IPS-18a (cell line): ENCODE measurements around the gene PCK2.
A peak's percentile ranks its signal among the peaks of the same experiment; 100 is the strongest.

Experiments used
- H3K27ac ChIP-seq: one replicate; pipeline ENCODE4 v1.5.1; 2013; ENCODE audit warnings: low read length
- H3K27me3 ChIP-seq: one replicate; pipeline ENCODE4 v1.6.1; 2013; ENCODE audit warnings: mild to moderate bottlenecking, low read length; ENCODE audit not compliant: control insufficient read depth, insufficient read depth
- H3K36me3 ChIP-seq: one replicate; pipeline ENCODE4 v1.6.1; 2013; ENCODE audit warnings: low read depth, low read length; ENCODE audit not compliant: control insufficient read depth
- H3K4me1 ChIP-seq: one replicate; pipeline ENCODE4 v1.6.1; 2013; ENCODE audit warnings: low read depth, low read length; ENCODE audit not compliant: control insufficient read depth
- H3K4me3 ChIP-seq: one replicate; pipeline ENCODE4 v1.5.1; 2013; ENCODE audit warnings: low read length
- H3K9ac ChIP-seq: one replicate; pipeline ENCODE4 v1.6.1; 2013; ENCODE audit warnings: mild to moderate bottlenecking, low read length, moderate library complexity
- H3K9me3 ChIP-seq: one replicate; pipeline ENCODE4 v1.6.1; 2013; ENCODE audit warnings: low read depth, low read length; ENCODE audit not compliant: control insufficient read depth

The PCK2 gene

DNA sequence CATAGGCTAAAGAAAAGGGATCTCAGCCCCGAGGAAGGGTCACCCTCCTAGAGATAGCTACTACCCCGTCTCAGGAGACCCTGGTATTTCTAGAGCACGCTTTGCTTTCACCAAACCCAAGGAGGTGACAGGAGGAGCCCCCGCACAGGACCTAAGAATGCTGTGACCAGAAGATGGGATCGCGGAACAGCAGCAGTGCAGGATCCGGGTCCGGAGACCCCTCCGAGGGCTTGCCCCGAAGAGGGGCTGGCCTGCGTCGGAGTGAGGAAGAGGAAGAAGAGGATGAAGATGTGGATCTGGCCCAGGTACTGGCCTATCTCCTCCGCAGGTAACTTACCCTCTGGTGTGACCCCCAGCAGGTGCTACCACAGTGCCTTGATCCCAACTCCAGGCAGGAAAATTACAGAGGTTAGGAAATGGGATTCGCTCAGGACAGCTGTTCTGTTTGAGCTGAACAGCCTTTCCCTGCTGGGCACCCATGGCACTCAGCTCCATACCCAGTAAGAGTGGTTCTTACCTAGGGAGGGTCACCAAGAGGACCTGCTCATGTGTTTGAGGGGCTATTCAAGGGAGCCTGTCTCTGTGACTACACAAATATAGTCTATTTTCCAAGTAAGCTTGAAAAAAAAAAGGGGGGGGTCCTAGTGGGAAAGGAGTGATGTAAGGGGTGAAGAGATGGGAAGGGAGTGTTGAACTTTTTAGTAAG, 21.5 kb downstream of the PCK2 start:
- Histone ChIP-seq H3K4me1 (no peaks in the 10 kb centered on the region), H3K27me3 (no peaks in the 10 kb centered on the region), H3K36me3 (peaks cover 33% of the 10 kb centered on the region), H3K4me3 (peak overlapping the region; percentile 84), H3K9me3 (no peaks in the 10 kb centered on the region), H3K9ac (peak overlapping the region; percentile 56), H3K27ac (no peak overlapping the region)

DNA sequence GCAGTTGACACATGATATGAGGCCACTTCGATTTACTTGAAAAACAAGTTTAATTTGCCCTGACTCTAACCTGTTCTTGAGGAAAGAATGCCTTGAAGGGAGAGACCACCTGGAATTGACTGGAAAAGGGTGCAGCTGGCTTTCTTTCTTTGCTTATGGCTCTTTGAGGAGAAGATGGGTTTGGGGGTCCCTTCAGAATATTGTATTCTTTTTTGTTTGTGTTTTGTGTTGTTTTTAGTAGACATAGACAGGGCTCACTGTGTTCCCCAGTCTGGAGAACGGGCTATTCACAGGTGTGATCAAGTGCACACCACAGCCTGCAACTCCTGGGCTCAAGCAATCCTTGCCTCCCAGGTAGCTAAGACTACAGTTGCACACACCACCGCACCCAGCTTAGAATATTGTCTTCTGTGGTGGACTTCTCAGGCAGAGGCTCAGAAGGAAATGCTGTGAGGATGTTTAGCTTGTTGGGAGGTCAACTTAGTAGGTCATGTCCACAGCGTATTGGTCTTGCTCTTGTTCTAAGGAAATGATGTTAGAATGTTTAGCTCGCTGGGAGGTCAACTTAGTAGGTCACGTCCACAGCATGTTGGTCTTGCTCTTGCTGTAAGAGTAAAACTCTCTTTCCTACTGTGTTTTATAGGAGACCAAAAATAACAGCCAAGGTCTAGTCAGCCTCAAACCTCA, 22.2 kb downstream of the PCK2 start:
- Histone ChIP-seq H3K9me3 (no peaks in the 10 kb centered on the region), H3K4me1 (no peaks in the 10 kb centered on the region), H3K36me3 (peaks cover 40% of the 10 kb centered on the region), H3K27me3 (no peaks in the 10 kb centered on the region), H3K9ac (no peak overlapping the region), H3K4me3 (peak overlapping the region; percentile 84), H3K27ac (no peak overlapping the region)

DNA sequence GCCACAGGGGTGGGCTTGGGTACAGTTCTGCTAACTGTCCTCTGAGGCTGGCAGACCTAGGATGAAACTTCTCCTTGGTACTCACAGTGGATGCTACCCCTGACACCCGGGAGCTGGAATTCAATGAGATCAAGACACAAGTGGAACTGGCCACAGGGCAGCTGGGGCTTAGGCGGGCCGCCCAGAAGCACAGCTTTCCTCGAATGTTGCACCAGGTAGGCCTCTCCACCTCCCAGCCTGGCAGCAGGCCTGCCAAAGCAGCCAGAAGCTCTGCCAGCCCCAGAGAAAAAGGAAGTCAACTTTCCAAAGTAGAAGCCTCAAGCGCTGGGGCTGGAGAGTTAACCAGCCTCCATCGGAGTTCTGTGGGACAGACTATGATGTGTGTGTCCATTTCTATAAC, 23.1 kb downstream of the PCK2 start:
- Histone ChIP-seq H3K9ac (no peak overlapping the region), H3K27ac (no peak overlapping the region), H3K27me3 (no peaks in the 10 kb centered on the region), H3K4me3 (no peak overlapping the region), H3K4me1 (no peaks in the 10 kb centered on the region), H3K36me3 (peaks cover 45% of the 10 kb centered on the region), H3K9me3 (no peaks in the 10 kb centered on the region)

DNA sequence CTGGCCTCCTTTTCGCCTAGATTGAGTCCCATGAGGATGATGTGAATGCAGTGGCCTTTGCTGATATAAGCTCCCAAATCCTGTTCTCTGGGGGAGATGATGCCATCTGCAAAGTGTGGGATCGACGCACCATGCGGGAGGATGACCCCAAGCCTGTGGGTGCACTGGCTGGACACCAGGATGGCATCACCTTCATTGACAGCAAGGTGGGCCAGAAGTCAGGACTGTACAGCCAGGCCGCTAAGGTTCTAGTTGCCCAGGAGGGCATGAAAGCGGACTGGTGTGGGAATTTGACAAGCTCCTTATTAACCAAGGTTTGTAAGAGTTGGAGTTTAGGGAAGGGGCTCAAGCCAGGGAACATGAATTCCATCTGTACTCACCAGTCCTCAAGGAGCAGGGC, 25.6 kb downstream of the PCK2 start:
- no peaks in the 10 kb centered on the region for H3K9me3 ChIP-seq
- no peak overlapping the region for H3K9ac ChIP-seq
- H3K4me1 ChIP-seq: no peaks in the 10 kb centered on the region
- no peak overlapping the region for H3K4me3 ChIP-seq
- peaks cover 57% of the 10 kb centered on the region for H3K36me3 ChIP-seq
- no peaks in the 10 kb centered on the region for H3K27me3 ChIP-seq
- no peak overlapping the region for H3K27ac ChIP-seq

- H3K27me3 ChIP-seq: no peaks in the 10 kb centered on the region
- no peaks in the 10 kb centered on the region for H3K4me1 ChIP-seq
- H3K9ac ChIP-seq: no peak overlapping the region
- H3K9me3 ChIP-seq: no peaks in the 10 kb centered on the region
- peaks cover 57% of the 10 kb centered on the region for H3K36me3 ChIP-seq
- H3K4me3 ChIP-seq: no peak overlapping the region
- no peak overlapping the region for H3K27ac ChIP-seq
Observed at GRCh38 chr14:24121210-24121609, 27.1 kb downstream of the PCK2 start.

DNA sequence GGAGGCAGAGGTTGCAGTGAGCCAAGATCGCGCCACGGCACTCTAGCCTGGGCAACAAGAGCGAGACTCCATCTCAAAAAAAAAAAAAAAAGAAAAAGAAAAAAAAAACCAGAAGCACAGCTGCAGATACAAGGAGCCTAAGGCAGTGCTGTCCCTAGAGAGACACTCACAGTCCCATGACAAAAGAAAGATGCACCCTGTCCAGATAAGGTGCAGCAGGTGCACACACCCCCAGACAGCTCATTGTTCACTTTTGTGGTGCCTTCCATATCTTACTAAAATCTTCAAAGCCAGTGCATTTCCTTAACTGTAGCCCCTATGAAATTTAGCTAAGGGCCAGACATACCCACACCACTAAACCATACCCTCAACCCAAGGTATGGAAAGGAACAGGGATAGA, 28.3 kb downstream of the PCK2 start:
- H3K9me3 ChIP-seq: no peaks in the 10 kb centered on the region
- no peak overlapping the region for H3K27ac ChIP-seq
- no peaks in the 10 kb centered on the region for H3K27me3 ChIP-seq
- H3K4me1 ChIP-seq: no peaks in the 10 kb centered on the region
- no peak overlapping the region for H3K9ac ChIP-seq
- H3K36me3 ChIP-seq: peaks cover 51% of the 10 kb centered on the region
- no peak overlapping the region for H3K4me3 ChIP-seq

GRCh38 chr14:24122898-24123297, 28.8 kb downstream of the PCK2 start:
- H3K9ac ChIP-seq: no peak overlapping the region
- H3K4me3 ChIP-seq: no peak overlapping the region
- H3K27me3 ChIP-seq: no peaks in the 10 kb centered on the region
- no peaks in the 10 kb centered on the region for H3K9me3 ChIP-seq
- no peak overlapping the region for H3K27ac ChIP-seq
- no peaks in the 10 kb centered on the region for H3K4me1 ChIP-seq
- peaks cover 46% of the 10 kb centered on the region for H3K36me3 ChIP-seq

GRCh38 chr14:24123424-24124417, 29.6 kb downstream of the PCK2 start:
- H3K9ac ChIP-seq: no peak overlapping the region
- H3K36me3 ChIP-seq: peaks cover 38% of the 10 kb centered on the region
- no peak overlapping the region for H3K4me3 ChIP-seq
- H3K27ac ChIP-seq: no peak overlapping the region
- no peaks in the 10 kb centered on the region for H3K9me3 ChIP-seq
- no peaks in the 10 kb centered on the region for H3K27me3 ChIP-seq
- no peaks in the 10 kb centered on the region for H3K4me1 ChIP-seq

DNA sequence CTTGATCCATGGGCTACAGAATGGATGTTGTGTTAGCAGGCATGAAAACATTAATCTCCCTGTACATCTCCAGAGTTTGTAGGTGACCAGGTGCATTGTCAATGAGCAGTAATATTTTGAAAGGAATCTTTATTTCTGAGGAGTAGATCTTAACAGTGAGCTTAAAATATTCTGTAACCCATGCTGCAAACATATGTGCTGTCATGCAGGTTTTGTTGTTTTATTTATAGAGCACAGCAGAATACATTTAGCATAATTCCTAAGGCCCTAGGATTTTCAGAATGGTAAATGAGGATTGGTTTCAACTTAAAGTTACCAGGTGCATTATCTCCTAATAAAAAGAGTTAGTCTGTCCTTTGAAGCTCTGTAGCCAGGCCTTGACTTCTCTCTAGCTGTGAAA, 32.8 kb downstream of the PCK2 start:
- Histone ChIP-seq H3K9me3 (no peaks in the 10 kb centered on the region), H3K9ac (no peak overlapping the region), H3K27me3 (no peaks in the 10 kb centered on the region), H3K4me1 (no peaks in the 10 kb centered on the region), H3K4me3 (no peak overlapping the region), H3K36me3 (peaks cover 12% of the 10 kb centered on the region), H3K27ac (no peak overlapping the region)

DNA sequence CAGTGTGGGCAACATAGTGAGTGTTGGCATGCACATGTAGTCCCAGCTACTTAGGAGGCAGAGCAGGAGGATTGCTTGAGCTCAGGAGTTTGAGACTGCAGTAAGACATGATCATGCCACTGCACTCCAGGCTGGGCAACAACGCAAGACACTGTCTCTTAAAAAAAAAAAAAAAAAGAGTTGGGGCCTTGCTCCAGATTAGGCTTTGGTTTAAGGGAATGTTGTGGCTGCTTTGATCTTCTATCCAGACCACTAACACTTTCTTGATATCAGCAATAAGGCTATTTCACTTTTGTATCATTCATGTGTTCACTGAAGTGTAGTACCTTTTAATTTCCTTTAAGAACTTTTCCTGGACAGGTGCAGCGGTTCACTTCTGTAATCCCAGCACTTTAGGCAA, 33.6 kb downstream of the PCK2 start:
- Histone ChIP-seq H3K4me1 (no peaks in the 10 kb centered on the region), H3K9me3 (no peaks in the 10 kb centered on the region), H3K4me3 (no peak overlapping the region), H3K9ac (no peak overlapping the region), H3K27ac (no peak overlapping the region), H3K27me3 (no peaks in the 10 kb centered on the region), H3K36me3 (peaks cover 8% of the 10 kb centered on the region)

GRCh38 chr14:24129410-24129998, 35.4 kb downstream of the PCK2 start:
- Histone ChIP-seq H3K4me1 (no peaks in the 10 kb centered on the region), H3K36me3 (no peaks in the 10 kb centered on the region), H3K4me3 (no peak overlapping the region), H3K27ac (no peak overlapping the region), H3K27me3 (no peaks in the 10 kb centered on the region), H3K9me3 (no peaks in the 10 kb centered on the region), H3K9ac (no peak overlapping the region)
